ENCODE measurements around the gene HS3ST6. TPM values are rescaled to one million over a fixed set of nuclear protein-coding genes. Genes with fewer than 3 reads are reported as not detected.
A peak's percentile ranks its signal among the peaks of the same experiment; 100 is the strongest.

HS3ST6 gene
- total and polyA plus RNA-seq, 2 of the 13 experiments (the other 11 are each of a cell fraction or from before 2014, with no cell fraction given), result not detected

- 0 out of 2 replicates have a peak, but pooled peaks have one; percentile 42 for TF ChIP-seq PPARG (CRISPR knock-in tag; conservative IDR thresholded peaks at IDR 0.05)
- TF ChIP-seq THRA (CRISPR knock-in tag; IDR thresholded peaks at IDR 0.05; ENCODE audit: borderline replicate concordance), result 0 out of 2 replicates have a peak, but pooled peaks have one; percentile 27
- TF ChIP-seq EP300 (IDR thresholded peaks at IDR 0.05; ENCODE audit: low read depth in 2 of 2, low read length in 2 of 2), result no peak
- TF ChIP-seq EP300 (CRISPR knock-in tag; IDR thresholded peaks at IDR 0.05; ENCODE audit: borderline replicate concordance), result 0 out of 2 replicates have a peak, but pooled peaks have one; percentile 22
- peak; percentile 91 for TF ChIP-seq YEATS4 (CRISPR knock-in tag; IDR thresholded peaks at IDR 0.05; ENCODE audit: borderline replicate concordance)
- TF ChIP-seq ZSCAN9 (CRISPR knock-in tag; IDR thresholded peaks at IDR 0.05; ENCODE audit: borderline replicate concordance), result no peak
- peak; percentile 80 for TF ChIP-seq MXD4 (CRISPR knock-in tag; IDR thresholded peaks at IDR 0.05)
- TF ChIP-seq NR2F6 (IDR thresholded peaks at IDR 0.05), result no peak
- 0 out of 2 replicates have a peak, but pooled peaks have one; percentile 42 for TF ChIP-seq NR2F6 (CRISPR knock-in tag; IDR thresholded peaks at IDR 0.05)
- TF ChIP-seq ARNT2 (CRISPR knock-in tag; IDR thresholded peaks at IDR 0.05; ENCODE audit: low read depth), result peak; percentile 73
- peak; percentile 78 for TF ChIP-seq GATAD1 (CRISPR knock-in tag; IDR thresholded peaks at IDR 0.05)
- peak; percentile 92 for TF ChIP-seq HCFC1 (IDR thresholded peaks at IDR 0.05; ENCODE audit: low read depth, low read length)
- peak; percentile 81 for TF ChIP-seq HMGXB3 (CRISPR knock-in tag; IDR thresholded peaks at IDR 0.05; ENCODE audit: borderline replicate concordance)
- TF ChIP-seq SOX13 (IDR thresholded peaks at IDR 0.05), result 0 out of 2 replicates have a peak, but pooled peaks have one; percentile 17
- TF ChIP-seq SOX13 (CRISPR knock-in tag; conservative IDR thresholded peaks at IDR 0.05 in 1 of 2, IDR thresholded peaks at IDR 0.05 in 1 of 2), result no peak
- 0 out of 2 replicates have a peak, but pooled peaks have one; percentile 13 for TF ChIP-seq NR1H2 (CRISPR knock-in tag; IDR thresholded peaks at IDR 0.05; ENCODE audit: borderline replicate concordance, low read depth)
- TF ChIP-seq HNF1B (CRISPR knock-in tag; IDR thresholded peaks at IDR 0.05), result peak; percentile 28; the same call in 1 of the 2 replicates
- TF ChIP-seq ZNF724P (CRISPR knock-in tag; IDR thresholded peaks at IDR 0.05; ENCODE audit: borderline replicate concordance), result peak; percentile 25; the same call in 1 of the 2 replicates
- no peak for TF ChIP-seq THAP8 (CRISPR knock-in tag; IDR thresholded peaks at IDR 0.05; ENCODE audit: borderline replicate concordance)
- TF ChIP-seq HDAC2 (CRISPR knock-in tag; IDR thresholded peaks at IDR 0.05), result peak; percentile 57; the same call in 1 of the 2 replicates
- TF ChIP-seq ELF4 (CRISPR knock-in tag; IDR thresholded peaks at IDR 0.05; ENCODE audit: borderline replicate concordance), result peak; percentile 72; the same call in 1 of the 2 replicates
- TF ChIP-seq ZSCAN21 (CRISPR knock-in tag; IDR thresholded peaks at IDR 0.05; ENCODE audit: borderline replicate concordance), result peak; percentile 79
Observed at GRCh38 chr16:1959269-1960039, 41.2 kb upstream of the HS3ST6 start, which contains the start of gene NDUFB10 (continued).
